HG03097 (cell line): ENCODE measurements around the gene FECH.
"Not testable (repeated sequence)": the region's sequence is repeated elsewhere in the genome, so short reads cannot be mapped to it uniquely, and the experiment has no call there.

Source experiments
- ATAC-seq: cut with Tn5 transposase; IDR thresholded peaks from one replicate; pipeline ENCODE4 v1.9.1; 2021; ENCODE audit not compliant: unreplicated experiment, low FRiP score

The FECH gene

DNA sequence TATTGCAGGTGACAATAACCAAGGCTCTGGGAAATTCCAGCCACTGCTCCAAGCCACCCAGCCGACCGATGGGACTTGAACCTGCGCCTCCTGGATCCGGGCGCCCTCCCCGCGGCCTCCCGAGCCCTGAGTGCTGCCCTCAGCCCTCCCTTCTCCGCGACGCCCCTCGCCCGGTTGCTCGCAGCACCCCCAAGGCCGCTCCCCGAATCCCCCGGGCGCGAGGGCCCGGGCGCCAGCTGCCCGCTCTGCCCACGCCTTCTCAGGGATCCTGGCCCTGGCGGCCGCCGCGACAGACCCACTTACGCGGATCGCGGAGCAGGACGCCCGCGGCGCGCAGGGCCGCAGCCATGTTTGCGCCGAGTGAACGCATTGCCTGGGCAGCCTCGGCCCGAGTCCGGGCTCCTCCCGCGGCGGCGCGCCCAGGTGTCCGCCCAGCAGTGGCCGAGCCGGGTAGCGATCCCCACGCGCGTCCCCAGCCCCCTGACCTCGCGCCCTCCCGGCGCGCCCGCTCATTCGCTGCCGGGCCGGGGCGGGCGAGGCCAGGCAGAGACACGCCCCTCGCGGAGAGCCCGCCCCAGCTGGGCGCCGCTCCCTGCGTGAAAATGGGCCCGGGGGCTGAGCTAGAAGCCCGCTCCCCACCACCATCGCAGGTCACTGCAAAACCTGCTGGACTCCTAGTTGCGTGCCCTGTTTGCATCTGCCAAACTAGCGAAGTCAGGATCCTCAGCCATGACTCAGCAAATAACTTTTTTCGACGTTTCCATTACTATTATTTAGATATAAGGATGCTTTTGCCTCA, at the start of gene FECH:
FECH (minus strand) TSS at position 452 of the 799 bp plus-strand sequence; CDS start at position 370, 82 bp downstream.
- peak; percentile 89 for ATAC-seq

GRCh38 chr18:57635003-57635822, 48.7 kb upstream of the FECH start:
- no peak for ATAC-seq

GRCh38 chr18:57631697-57632096, 45.2 kb upstream of the FECH start:
- no peak for ATAC-seq

DNA sequence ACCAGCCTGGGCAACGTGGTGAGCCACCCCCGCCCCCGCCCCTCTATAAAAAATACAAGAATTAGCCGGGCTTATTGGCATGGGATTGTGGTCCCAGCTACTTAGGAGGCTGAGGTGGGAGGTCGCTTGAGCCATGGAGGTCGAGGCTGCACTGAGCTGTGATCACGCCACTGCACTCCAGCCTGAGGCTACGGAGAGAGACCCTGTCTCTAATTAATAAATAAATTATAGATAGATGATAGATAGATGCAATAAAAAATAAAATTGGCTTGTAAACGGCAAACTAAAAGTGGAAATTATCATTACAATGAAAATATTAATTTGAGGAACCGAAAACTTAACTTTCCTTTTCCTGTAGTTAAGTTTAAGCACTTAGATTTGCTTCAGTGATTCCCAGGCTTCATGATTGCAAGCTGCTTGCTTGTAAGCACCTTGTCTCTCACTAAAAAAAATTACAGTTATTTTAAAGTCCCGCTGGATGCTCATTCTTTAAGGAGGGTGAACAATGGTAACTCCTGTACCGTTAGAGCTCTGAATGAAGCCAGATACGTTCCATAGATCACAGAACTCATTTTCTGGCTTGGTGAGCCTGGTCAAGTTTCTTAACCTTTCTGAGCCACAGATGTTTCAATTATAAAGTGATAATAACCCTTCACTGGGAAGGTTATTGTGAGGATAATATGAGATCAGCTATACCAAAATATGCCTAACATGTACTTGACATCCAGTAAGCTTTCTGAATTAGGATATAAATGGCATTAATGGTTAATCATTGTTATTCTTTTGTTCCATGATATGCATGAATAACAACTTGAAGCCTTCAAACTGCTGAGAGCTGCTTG, 44.5 kb upstream of the FECH start:
- peak; percentile 39 for ATAC-seq

- peak; percentile 90 for ATAC-seq
Observed at GRCh38 chr18:57630002-57630753, 43.7 kb upstream of the FECH start.

GRCh38 chr18:57629422-57629821, 42.9 kb upstream of the FECH start:
- ATAC-seq, result no peak

DNA sequence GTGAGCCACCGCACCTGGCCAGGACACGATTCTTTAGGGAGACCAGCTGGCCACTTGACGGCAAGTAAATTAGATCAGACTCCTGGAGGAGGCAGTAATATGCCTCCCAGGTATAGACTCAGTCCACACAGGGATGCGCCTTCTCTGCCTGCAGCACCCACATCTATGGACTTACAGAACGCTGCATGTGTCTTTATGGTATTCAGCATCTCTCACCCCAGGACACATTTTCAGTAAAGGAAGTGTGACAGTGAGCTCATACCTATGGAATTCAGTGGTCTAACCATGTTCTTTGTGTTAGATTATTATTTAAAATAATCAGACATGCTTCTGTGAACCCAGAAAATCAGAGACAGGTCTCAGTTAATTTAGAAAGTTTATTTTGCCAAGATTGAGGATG, 41.0 kb upstream of the FECH start:
- no peak for ATAC-seq

- ATAC-seq, result no peak
Observed at GRCh38 chr18:57624988-57625387, 38.5 kb upstream of the FECH start.

DNA sequence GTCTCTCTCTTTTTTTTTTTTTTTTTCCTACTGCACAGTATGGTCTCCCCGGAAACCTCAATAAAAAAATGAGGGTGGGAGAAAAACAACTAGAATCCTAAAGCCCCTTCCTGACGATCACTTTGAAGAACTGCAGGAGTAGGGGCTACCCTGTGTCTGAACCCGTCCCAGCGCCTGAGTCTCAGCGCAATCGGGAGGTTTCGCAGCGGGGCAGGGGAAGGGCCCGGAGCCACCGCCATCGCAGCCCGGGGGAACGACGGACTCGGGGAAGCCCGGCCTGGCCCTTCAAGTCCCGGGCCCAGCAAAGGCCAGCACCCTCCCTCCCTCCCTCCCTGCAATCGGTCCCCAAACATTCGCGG, 34.7 kb upstream of the FECH start:
- peak; percentile 5 for ATAC-seq

GRCh38 chr18:57619876-57620275, 33.4 kb upstream of the FECH start:
- no peak for ATAC-seq

DNA sequence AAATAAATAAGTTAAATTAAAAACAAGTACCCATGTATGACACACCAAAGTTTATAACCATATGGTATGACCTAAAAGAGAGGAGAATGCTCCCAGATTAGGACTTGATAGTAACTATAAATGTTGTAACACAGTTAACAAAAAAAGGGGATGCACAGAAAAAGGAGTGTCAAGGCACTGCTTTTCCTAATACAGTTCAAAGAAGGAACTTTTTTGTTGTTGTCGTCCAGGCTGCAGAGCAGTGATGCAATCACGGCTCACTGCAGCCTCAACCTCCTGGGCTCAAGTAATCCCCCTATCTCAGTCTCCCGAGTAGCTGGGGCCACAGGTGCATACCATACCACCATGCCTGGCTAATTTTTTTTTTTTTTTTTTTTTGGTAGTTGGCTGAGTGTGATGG, 32.4 kb upstream of the FECH start:
- ATAC-seq, result no peak

DNA sequence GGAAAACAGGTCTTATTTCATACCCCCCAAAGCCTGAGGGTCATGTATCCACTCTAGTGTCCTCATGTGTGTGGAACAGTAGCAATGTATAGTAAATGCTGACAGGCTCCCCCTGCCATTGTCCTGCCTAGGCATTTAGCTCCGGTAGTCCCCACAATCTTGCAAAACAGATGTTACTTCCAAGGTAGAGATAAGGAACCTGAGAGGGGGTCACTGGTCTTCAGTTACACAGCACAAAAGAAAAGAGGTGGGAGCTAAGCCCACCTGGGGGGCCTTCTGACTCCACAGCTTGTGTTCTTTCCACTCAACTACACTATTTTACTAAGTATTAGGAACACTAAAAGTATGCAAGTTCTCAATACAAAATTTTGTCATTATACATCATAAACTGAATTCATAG, 17.4 kb upstream of the FECH start:
- ATAC-seq, result no peak

DNA sequence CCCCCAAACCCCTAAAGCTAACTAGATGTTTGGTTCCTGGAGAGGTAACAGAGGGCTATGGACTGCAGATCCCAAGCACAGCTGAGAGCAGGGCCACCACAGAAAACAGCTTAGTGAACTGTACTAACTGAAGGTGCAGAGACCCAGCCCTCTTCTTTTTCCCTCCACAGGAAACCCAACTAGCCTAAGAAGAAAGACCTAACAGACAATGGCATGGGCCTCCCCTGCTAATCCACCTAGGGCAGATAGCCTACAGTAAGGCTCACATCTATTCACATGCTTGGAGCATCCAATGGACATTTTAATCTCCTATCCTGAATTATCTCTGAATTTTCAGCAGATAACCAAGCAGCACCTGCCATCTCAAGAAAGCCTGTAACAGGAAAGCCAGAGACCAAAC, 8.8 kb upstream of the FECH start:
- no peak for ATAC-seq

GRCh38 chr18:57592716-57593115, 6.2 kb upstream of the FECH start:
- ATAC-seq, result not testable (repeated sequence)

- no peak for ATAC-seq
Observed at GRCh38 chr18:57589161-57589560, 2.7 kb upstream of the FECH start.

DNA sequence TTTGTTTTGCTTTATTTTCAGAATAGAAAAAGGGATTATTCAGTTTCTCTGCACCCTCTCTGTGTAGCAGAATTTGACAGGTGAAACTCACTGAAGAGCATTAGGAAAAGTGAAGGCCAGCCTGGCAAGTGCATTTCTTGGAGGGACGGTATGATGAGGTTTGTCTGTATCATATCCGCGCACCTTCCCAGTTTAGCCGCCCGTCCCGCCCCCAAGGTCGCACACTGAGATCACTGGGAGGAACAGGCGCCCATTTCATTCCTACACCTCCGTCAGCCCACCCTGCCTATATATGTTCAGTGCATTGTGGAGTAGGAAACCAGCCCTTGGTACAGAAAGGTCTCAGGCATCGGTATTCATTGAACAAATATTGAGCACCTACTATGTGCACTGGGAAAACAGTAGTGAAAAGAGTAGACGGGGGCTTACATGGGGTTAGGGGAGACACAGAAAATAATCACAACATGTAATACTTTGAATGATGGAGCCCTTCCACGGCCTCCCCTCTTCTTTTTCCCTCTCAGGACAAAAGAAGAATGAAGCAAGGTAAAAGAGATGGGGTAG, 678 bp upstream of the FECH start:
- no peak for ATAC-seq

- no peak for ATAC-seq
Observed at GRCh38 chr18:57585855-57586250, 649 bp downstream of the FECH start.

DNA sequence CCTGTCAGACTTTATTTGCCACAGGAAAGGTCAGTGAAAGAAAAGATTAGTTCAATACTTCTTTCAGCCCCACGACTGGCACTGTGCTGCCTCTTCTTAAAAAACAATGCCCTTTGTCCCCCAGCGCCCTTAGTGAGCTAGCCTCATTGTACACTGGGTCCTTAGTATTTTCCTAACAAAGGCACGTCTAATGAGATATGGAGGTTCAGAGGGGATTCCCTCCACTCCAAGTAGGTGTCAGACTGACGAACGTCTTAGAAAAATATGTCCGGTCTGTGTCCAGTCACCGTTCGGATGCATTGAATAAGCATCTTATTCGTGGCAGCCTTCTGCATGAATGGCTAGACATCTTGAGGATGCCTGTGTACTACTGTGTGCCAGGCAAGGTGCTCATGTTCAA, 1.1 kb downstream of the FECH start:
- no peak for ATAC-seq

- ATAC-seq, result no peak
Observed at GRCh38 chr18:57584444-57584843, 2.1 kb downstream of the FECH start.

DNA sequence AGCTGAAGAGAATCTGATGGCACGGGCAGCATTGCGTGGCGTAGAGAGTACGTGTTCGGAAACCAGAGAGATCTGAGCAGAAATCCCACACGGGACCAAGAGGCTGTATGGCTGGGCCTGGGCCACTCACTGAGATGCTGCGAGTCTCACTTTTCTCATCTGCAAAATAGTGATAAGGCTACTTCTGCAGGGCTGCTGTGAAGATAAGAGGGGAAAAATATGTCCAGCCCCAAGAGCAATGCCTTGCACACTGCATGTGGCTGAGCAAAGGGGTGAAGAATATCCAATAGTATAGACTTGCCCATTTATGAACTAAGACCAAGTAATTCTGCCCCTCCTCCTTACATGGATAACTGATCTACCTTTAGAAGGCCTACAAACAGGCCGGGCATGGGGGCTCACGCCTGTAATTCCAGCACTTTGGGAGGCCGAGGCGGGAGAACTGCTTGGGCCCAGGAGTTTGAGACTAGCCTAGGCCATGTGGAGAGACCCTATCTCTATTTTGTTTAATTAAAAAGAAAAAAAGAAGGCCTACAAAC, 3.1 kb downstream of the FECH start:
- ATAC-seq, result no peak
